Stomach (tissue), 4 donors: ENCODE data around the gene MARK1.

Source experiments
- EP300 ChIP-seq: sonication (generic); formaldehyde crosslinking; IDR thresholded peaks from one replicate; pipeline ENCODE4 v1.6.1; 2017; ENCODE audit warnings: antibody characterized with exemption
- POLR2A ChIP-seq, 4 donors: fragments of 450-650 bp; IDR thresholded peaks; one replicate each; pipeline ENCODE4 v1.6.1; 2016; ENCODE audit warnings: antibody characterized with exemption in 4 of 4, control low read depth in 2 of 4, mild to moderate bottlenecking in 1 of 4, moderate library complexity in 1 of 4
- TF ChIP-seq, protein P1 (sequence below), 7 experiments: fragments of 450-650 bp in 4 of 7; fragments of 200-600 bp in 3 of 7; sonication (generic) in 3 of 7; IDR thresholded peaks; one replicate each; pipeline ENCODE4 v1.5.1; 2016 to 2019; ENCODE audit warnings: antibody characterized with exemption in 7 of 7, control low read depth in 2 of 7, mild to moderate bottlenecking in 1 of 7

DNA sequence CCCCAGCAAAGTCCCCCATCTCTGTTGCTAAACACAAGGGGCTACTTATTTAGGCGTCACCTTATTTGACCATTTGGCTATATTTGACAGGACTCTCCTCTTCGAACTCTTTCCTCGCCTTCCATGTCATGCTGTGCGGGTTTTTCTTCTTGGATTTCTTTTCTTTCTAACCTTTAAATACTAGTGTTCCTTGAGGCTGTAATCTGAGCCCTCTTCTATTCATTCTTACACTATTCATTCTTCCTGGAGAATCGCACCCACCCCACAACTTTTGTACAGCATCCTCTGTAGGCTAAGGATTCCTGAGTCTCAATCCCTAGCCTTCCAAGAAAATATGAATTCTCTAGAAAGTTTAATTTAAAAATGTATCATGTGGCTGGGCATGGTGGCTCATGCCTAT is 100.5 kb downstream of the MARK1 start:
- TF ChIP-seq, protein P1, sequence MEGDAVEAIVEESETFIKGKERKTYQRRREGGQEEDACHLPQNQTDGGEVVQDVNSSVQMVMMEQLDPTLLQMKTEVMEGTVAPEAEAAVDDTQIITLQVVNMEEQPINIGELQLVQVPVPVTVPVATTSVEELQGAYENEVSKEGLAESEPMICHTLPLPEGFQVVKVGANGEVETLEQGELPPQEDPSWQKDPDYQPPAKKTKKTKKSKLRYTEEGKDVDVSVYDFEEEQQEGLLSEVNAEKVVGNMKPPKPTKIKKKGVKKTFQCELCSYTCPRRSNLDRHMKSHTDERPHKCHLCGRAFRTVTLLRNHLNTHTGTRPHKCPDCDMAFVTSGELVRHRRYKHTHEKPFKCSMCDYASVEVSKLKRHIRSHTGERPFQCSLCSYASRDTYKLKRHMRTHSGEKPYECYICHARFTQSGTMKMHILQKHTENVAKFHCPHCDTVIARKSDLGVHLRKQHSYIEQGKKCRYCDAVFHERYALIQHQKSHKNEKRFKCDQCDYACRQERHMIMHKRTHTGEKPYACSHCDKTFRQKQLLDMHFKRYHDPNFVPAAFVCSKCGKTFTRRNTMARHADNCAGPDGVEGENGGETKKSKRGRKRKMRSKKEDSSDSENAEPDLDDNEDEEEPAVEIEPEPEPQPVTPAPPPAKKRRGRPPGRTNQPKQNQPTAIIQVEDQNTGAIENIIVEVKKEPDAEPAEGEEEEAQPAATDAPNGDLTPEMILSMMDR (IDR thresholded peaks at IDR 0.05), result no peak
- TF ChIP-seq POLR2A (IDR thresholded peaks at IDR 0.05) (no peak), EP300 (no peak)
